CD14-positive monocyte (primary cell): Measurements from ENCODE around the gene TRIM27. TPM values are rescaled to one million over a fixed set of nuclear protein-coding genes. Genes with fewer than 3 reads are reported as not detected.

ENCODE experiments used
- DNase-seq, 3 donors: peaks; one replicate each; pipeline ENCODE4 v3.0.0-alpha.2; 2011 to 2022
- H2AFZ ChIP-seq: 2 replicates; pipeline ENCODE4 v1.6.0; 2012; ENCODE audit warnings: mild to moderate bottlenecking, low read depth, low read length, inconsistent platforms; ENCODE audit not compliant: insufficient read depth, poor library complexity, severe bottlenecking
- H3K27ac ChIP-seq, 2 donors: 1 replicate in 1 of 2; 2 replicates in 1 of 2; pipeline ENCODE4 v1.5.1; 2012 to 2013; ENCODE audit warnings: low read length in 2 of 2, control low read depth in 1 of 2, inconsistent platforms in 1 of 2, low read depth in 1 of 2, mild to moderate bottlenecking in 1 of 2
- H3K27me3 ChIP-seq, 2 donors: one replicate each; pipeline versions ENCODE4 v1.6.0 to v1.6.1; 2011 to 2013; ENCODE audit warnings: low read length in 2 of 2; ENCODE audit not compliant: control insufficient read depth in 2 of 2, insufficient read depth in 2 of 2
- H3K36me3 ChIP-seq, 2 donors: replicated peaks in 1 of 2; 1 replicate in 1 of 2; 2 replicates in 1 of 2; pipeline versions ENCODE4 v1.5.1 to v1.6.1; 2012 to 2013; ENCODE audit warnings: low read length in 2 of 2, control low read depth in 1 of 2, inconsistent platforms in 1 of 2, mild to moderate bottlenecking in 1 of 2; ENCODE audit not compliant: insufficient read depth in 2 of 2, control insufficient read depth in 1 of 2
- H3K4me1 ChIP-seq, 2 donors: 1 replicate in 1 of 2; 2 replicates in 1 of 2; pipeline versions ENCODE4 v1.5.1 to v1.6.1; 2012 to 2013; ENCODE audit warnings: low read length in 2 of 2, control low read depth in 1 of 2, inconsistent platforms in 1 of 2, mild to moderate bottlenecking in 1 of 2, moderate library complexity in 1 of 2; ENCODE audit not compliant: insufficient read depth in 2 of 2, control insufficient read depth in 1 of 2
- H3K4me2 ChIP-seq: replicated peaks from 2 replicates; pipeline ENCODE3; 2012; ENCODE audit warnings: low read length, moderate library complexity, mild to moderate bottlenecking; ENCODE audit not compliant: poor library complexity, severe bottlenecking; ENCODE audit errors: extremely low read depth
- H3K4me3 ChIP-seq, 3 experiments: fragments of 200-600 bp in 1 of 3; sonication (generic) in 1 of 3; replicated peaks in 1 of 3; 1 replicate in 2 of 3; 2 replicates in 1 of 3; pipeline ENCODE4 v1.5.1; 2011 to 2013; ENCODE audit warnings: low read length in 3 of 3, mild to moderate bottlenecking in 3 of 3, control low read depth in 2 of 3, low read depth in 2 of 3, inconsistent platforms in 1 of 3, moderate library complexity in 1 of 3
- H3K79me2 ChIP-seq: 2 replicates; pipeline ENCODE4 v1.6.0; 2012; ENCODE audit warnings: mild to moderate bottlenecking, control low read depth, inconsistent platforms, low read length, moderate library complexity; ENCODE audit not compliant: insufficient read depth
- H3K9ac ChIP-seq: 2 replicates; pipeline ENCODE4 v1.6.0; 2017; ENCODE audit warnings: low read length, mild to moderate bottlenecking; ENCODE audit not compliant: insufficient read depth, poor library complexity, severe bottlenecking
- H3K9me3 ChIP-seq, 2 donors: replicated peaks in 1 of 2; 1 replicate in 1 of 2; 2 replicates in 1 of 2; pipeline versions ENCODE4 v1.5.1 to v1.6.1; 2012 to 2013; ENCODE audit warnings: low read length in 2 of 2, control low read depth in 1 of 2; ENCODE audit not compliant: control insufficient read depth in 1 of 2, insufficient read depth in 1 of 2
- H4K20me1 ChIP-seq: 2 replicates; pipeline ENCODE4 v1.6.0; 2012; ENCODE audit warnings: mild to moderate bottlenecking, low read length, control low read depth, moderate library complexity; ENCODE audit not compliant: insufficient read depth
- H3K27ac Mint-ChIP-seq, 7 donors: one replicate each; pipeline ENCODE4 v1.8.0; 2020; ENCODE audit warnings: mild to moderate bottlenecking in 7 of 7, mixed read lengths in 7 of 7, moderate library complexity in 6 of 7, inconsistent platforms in 2 of 7
- H3K27me3 Mint-ChIP-seq, 3 donors: one replicate each; pipeline ENCODE4 v1.8.0; 2021 to 2022; ENCODE audit warnings: low read depth in 3 of 3, mild to moderate bottlenecking in 3 of 3, mixed read lengths in 3 of 3, moderate library complexity in 3 of 3, inconsistent platforms in 1 of 3
- H3K36me3 Mint-ChIP-seq, 2 donors: one replicate each; pipeline ENCODE4 v1.8.0; 2020; ENCODE audit warnings: mixed read lengths in 2 of 2, inconsistent platforms in 1 of 2, mild to moderate bottlenecking in 1 of 2
- H3K4me1 Mint-ChIP-seq: one replicate; pipeline ENCODE4 v1.8.0; 2020; ENCODE audit warnings: mild to moderate bottlenecking, mixed read lengths
- H3K4me3 Mint-ChIP-seq, 2 donors: one replicate each; pipeline ENCODE4 v1.8.0; 2020; ENCODE audit warnings: mild to moderate bottlenecking in 2 of 2, mixed read lengths in 2 of 2, moderate library complexity in 1 of 2
- H3K9me3 Mint-ChIP-seq, 7 donors: one replicate each; pipeline ENCODE4 v1.8.0; 2020 to 2022; ENCODE audit warnings: mixed read lengths in 7 of 7, mild to moderate bottlenecking in 6 of 7, moderate library complexity in 6 of 7, inconsistent platforms in 2 of 7
- CTCF ChIP-seq: fragments of 200-600 bp; IDR thresholded peaks from one replicate; pipeline ENCODE4 v1.8.0; 2022; ENCODE audit warnings: antibody characterized with exemption, mild to moderate bottlenecking
- WGBS: methylation state at CpG from one replicate; pipeline ENCODE4 v1.1.5; 2013; ENCODE audit warnings: missing lambda C conversion rate; ENCODE audit not compliant: insufficient coverage; 5-methylcytosine and 5-hydroxymethylcytosine counted together
- intact Hi-C, 2 donors: fragments of 100-400 bp; cut with micrococcal nuclease; formaldehyde crosslinking; loops; one replicate each; pipeline versions ENCODE4 v1.15.0 to v1.15.1; 2023
- polyA plus RNA-seq, 3 donors: library from polyadenylated mRNA; depleted of rRNA in 1 of 3; unstranded in 2 of 3; stranded (reverse) in 1 of 3; fragments of 300-500 nt in 2 of 3; fragments of >200 nt in 1 of 3; fragmentation: Illumina TruSeq in 2 of 3; gene quantifications; 1 replicate in 2 of 3; 2 replicates in 1 of 3; pipeline ENCODE4 v1.2.3, GENCODE V29; 2012 to 2021

Gene TRIM27
- polyA plus RNA-seq, 3 donors: 39.2 to 44.0 (median 42.2) TPM

DNA sequence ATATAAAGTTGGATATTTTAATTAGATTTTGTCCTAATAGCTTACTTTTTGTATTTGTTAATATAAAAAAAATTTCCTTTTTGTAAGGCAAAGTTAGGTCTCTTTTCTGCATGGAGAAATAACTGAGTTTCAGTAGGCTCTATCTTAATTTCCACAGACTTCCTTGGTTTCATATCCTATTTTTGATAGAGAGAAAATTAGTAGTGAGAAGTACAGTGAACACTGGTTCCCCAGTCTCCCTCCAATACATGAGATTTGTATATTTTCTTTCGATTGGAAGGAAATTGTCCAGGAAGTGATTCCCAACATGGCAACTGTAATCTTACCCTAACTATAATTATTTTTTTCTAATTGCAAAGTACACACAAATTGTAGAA, 26.4 kb downstream of the TRIM27 start:
- no peaks in the 10 kb centered on the region for H4K20me1 ChIP-seq
- peak overlapping the region; percentile 88 for H3K4me2 ChIP-seq
- peak overlapping the region; percentile 83 to 95 for H3K27ac ChIP-seq
- peak overlapping the region; percentile 49 to 90 (median 81) for H3K4me3 ChIP-seq
- intact Hi-C loops: loop anchor here in 1 of 2 donors (5.0 to 10.0 kb wide), 2 partner anchors 45 to 87 kb away; no protein-coding TSS in a partner anchor
- H3K36me3 Mint-ChIP-seq: peaks cover 13 to 19% of the 10 kb centered on the region in 2 donors
- no peaks in the 10 kb centered on the region for H3K27me3 ChIP-seq
- H3K27me3 Mint-ChIP-seq: peaks cover 2 to 4% (median 4%) of the 10 kb centered on the region in 3 donors
- H2AFZ ChIP-seq: no peak overlapping the region
- TF ChIP-seq CTCF: no peak
- peaks cover 0 to 4% (median 2%) of the 10 kb centered on the region in 7 donors for H3K9me3 Mint-ChIP-seq
- peak overlapping the region; percentile 98 to 99 (median 99) for H3K27ac Mint-ChIP-seq
- H3K4me1 ChIP-seq: peaks cover 34 to 36% of the 10 kb centered on the region in 2 donors
- H3K9me3 ChIP-seq: no peaks in the 10 kb centered on the region
- peak overlapping the region; percentile 88 for H3K9ac ChIP-seq
- H3K79me2 ChIP-seq: no peaks in the 10 kb centered on the region
- H3K4me1 Mint-ChIP-seq: peaks cover 31% of the 10 kb centered on the region
- no CpG with 5 or more reads among the region's 1 CpG for WGBS
- peaks cover 9 to 13% of the 10 kb centered on the region in 2 donors for H3K36me3 ChIP-seq
- H3K4me3 Mint-ChIP-seq: peak overlapping the region; percentile 94 to 95
- DNase-seq: peak; percentile 14 to 66 (median 53)

GRCh38 chr6:28896505-28897368, 27.0 kb downstream of the TRIM27 start:
- H4K20me1 ChIP-seq: no peaks in the 10 kb centered on the region
- H3K27me3 ChIP-seq: no peaks in the 10 kb centered on the region
- peak overlapping the region; percentile 88 for H3K4me2 ChIP-seq
- H3K9me3 Mint-ChIP-seq: peaks cover 0 to 4% (median 2%) of the 10 kb centered on the region in 7 donors
- peaks cover 3 to 6% (median 4%) of the 10 kb centered on the region in 3 donors for H3K27me3 Mint-ChIP-seq
- no peaks in the 10 kb centered on the region for H3K79me2 ChIP-seq
- H3K36me3 ChIP-seq: peaks cover 4 to 7% of the 10 kb centered on the region in 2 donors
- DNase-seq: peak in 2 of 3 donors; percentile 34 to 63
- H2AFZ ChIP-seq: peak overlapping the region; percentile 92
- H3K4me1 Mint-ChIP-seq: peaks cover 29% of the 10 kb centered on the region
- intact Hi-C loops: loop anchor here (1.0 to 10.0 kb wide), 3 partner anchors 46 to 88 kb away; no protein-coding TSS in a partner anchor
- peaks cover 28 to 30% of the 10 kb centered on the region in 2 donors for H3K4me1 ChIP-seq
- peak overlapping the region; percentile 94 to 95 for H3K4me3 Mint-ChIP-seq
- peaks cover 8 to 15% of the 10 kb centered on the region in 2 donors for H3K36me3 Mint-ChIP-seq
- peak; percentile 24 for TF ChIP-seq CTCF
- no peaks in the 10 kb centered on the region for H3K9me3 ChIP-seq
- H3K27ac Mint-ChIP-seq: peak overlapping the region; percentile 98 to 99 (median 99)
- peak overlapping the region; percentile 83 to 95 for H3K27ac ChIP-seq
- peak overlapping the region; percentile 88 for H3K9ac ChIP-seq
- H3K4me3 ChIP-seq: peak overlapping the region; percentile 49 to 90 (median 81)
- 0% methylated on average over 27 of the region's 41 CpGs for WGBS
